ENCODE data around the gene NEK4. TPM values are rescaled to one million over a fixed set of nuclear protein-coding genes. Genes with fewer than 3 reads are reported as not detected.

NEK4 gene
- total RNA-seq, 1 experiment from 2014 or later: 14.6 TPM

DNA sequence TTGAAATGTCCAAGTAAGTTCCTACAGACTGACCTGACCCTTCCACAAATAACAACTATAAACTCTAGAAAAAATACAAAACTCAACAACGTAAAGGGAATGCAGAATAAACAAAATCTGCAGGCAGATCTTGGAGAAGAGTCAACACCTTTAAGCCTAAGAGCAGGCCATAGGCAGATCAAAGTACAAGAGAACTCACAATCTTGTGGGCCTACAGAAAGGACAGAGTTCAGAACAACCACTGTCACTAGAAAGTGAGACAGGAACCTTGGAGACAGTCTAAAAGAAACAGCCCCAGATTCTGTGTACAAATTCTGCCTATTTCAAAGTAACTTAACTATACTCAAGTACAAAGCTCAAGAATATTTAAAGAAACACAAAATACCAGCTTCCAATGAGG, 31.0 kb downstream of the NEK4 start:
- no peak for DNase-seq (ENCODE audit: low spot score)

DNA sequence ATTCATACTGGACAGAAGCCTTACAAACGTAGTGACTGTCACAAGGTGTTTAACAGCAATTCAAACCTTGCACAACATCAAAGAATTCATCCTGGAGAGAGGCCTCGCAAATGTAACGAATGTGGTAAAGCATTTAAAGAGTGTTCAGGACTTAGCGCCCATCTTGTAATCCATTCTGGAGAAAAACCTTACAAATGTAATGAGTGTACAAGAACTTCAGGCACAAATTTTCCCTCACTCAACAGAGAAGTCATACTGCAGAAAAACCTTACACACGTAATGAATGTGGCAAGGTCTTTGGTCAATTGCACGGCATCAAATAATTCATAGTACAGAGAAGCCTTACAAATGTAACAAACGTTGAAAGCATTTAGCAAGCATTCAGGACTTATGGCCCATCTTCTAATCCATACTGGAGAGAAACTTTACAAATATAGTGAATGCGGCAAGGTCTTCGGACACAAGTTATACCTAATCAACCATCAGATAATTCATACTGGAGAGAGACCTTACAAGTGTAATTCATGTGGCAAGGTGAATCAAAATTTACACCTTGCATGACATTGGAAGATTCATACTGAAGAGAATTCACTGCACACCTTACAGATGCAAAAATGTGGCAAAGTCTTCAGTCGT, 37.4 kb downstream of the NEK4 start:
- no peak for DNase-seq (ENCODE audit: low spot score)

DNA sequence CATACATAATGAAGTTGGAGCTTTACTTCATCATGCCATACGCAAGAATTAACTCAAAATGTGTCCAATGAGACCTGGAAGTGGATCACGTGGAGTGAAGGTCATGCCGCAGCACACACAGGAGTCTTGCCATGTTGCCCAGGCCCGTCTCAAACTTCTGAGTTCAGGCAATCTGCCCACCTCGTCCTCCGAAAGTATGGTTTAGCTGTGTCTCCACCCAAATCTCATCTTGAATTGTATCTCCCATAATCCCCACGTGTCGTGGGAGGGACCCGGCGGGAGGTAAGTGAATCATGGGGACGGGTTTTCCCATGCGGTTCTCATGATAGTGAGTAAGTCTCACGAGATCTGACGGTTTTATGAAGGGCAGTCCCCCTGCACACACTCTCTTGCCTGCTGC, 39.1 kb downstream of the NEK4 start:
- DNase-seq (ENCODE audit: low spot score): no peak

DNA sequence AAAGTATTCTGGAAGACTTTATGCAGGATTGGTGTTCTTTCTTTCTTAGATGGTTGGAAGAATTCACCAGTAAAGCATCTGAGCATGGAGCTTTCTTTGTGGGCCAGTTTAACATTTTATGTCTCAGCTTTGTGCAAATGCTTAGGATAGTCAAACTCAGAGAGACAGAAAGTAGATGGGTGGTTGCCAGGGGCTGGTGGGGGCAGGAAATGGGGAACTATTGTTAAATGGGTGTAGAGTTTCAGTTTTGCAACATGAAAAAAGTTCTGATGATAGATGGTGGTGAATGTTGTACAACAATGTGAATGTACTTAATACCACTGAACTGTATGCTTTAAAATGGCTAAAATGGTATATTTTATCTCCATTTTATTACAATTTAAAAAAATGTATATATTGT, 40.1 kb downstream of the NEK4 start:
- no peak for DNase-seq (ENCODE audit: low spot score)

DNA sequence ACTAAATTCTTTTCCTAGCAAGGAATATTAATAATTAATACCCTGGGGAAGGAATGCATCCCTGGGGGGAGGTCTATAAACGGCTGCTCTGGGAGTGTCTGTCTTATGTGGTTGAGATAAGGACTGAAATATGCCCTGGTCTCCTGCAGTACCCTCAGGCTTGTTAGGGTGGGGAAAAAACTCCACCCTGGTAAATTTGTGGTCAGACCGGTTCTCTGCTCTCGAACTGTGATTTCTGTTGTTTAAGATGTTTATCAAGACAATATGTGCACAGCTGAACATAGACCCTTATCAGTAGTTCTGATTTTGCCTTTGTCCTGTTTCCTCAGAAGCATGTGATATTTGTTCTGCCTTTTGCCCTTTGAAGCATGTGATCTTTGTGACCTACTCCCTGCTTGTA, 42.0 kb downstream of the NEK4 start:
- DNase-seq (ENCODE audit: low spot score): peak; percentile 7

DNA sequence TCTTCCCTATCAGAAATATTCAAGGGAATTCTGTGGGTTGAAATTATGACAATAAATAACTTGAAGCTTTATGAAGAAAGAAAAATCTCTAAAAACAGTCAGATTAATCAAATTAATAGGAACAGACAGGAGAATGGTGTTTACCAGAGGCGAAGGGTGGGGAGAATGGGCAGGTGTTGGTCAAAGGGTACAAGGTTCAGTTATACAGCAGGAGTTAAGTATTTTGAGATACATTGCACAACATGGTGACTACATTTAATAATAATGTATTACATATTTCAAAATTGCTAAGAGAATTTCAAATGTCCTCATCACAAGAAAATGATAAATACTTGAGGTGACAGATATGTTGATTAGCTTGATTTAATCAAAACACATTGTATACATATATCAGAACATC, 46.2 kb downstream of the NEK4 start:
- peak; percentile 3 for DNase-seq (ENCODE audit: low spot score)

DNA sequence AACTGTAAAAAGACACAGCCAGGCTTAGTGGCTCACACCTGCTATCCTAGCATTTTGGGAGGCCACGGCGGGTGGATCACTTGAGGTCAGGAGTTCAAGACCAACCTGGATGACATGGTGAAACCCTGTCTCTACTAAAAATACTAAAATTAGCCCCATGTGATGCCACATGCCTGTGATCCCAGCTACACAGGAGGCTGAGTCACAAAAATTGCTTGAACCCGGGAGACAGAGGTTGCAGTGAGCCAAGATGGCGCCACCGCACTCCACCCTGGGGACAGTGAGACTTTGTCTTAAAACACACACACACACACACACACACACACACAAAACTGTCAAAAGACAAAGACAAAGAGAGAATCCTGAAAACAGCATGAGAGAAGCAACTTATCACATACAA, 46.8 kb downstream of the NEK4 start:
- DNase-seq (ENCODE audit: low spot score): no peak

DNA sequence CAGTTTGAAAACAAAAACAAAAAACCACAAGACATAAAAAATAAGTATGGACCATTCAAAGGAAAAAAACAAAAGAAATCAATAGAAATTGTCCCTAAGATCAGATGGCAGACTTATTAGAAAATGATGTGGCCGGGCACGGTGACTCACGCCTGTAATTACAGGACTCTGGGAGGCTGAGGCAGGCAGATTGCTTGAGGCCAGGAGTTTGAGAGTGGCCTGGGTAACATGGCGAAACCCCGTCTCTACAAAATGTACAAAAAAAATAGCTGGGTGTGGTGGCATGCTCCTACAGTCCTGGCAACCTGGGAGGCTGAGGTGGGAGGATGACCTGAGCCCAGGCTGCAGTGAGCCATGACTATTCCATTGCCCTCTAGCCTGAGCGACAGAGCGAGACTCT, 48.2 kb downstream of the NEK4 start:
- no peak for DNase-seq (ENCODE audit: low spot score)

DNA sequence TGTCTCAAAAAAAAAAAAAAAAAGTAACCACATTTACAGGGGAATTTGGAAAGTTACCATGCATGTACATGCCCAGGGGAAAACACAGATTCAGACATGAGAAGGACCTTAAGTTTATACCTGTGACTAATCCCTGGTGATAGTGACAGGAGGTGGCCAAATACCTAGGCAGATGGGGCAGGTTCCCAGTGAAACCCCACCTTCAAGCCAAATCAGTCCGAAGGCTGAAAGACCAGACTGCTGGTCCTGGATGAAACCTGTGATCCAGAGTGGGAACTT, 49.1 kb downstream of the NEK4 start:
- no peak for DNase-seq (ENCODE audit: low spot score)

DNA sequence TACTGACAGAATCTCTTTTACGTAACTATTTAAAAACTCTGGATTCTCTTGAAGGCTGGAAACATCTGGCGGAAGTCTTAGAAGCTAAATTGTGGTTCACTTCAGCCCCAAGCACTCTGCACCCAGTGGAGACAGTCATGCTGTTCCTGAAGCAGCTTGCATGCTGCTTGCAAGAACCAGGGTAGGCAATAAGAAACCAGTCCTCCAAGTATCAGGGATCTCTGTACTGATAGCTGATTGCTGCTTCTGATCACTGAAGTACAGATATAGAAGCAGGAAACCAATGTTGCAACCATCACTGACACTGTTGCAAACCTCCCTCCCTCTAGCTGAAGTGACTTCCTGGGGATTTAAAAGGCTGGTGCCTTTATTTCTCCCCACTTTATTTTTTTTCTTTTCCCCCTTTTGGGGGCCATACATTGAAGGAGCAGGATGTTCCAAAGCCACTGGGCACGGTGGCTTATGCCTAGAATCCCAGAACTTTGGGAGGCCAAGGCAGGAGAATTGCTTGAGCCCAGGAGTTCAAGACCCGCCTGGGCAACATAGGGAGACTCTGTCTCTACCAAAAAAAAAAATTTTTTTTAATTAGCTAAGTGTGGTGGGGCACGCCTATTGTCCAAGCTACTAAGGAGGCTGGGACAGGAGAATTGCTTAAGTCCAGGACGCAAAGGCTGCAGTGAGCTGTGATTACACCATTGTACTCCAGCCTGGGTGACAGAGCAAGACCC, 49.6 kb downstream of the NEK4 start:
- no peak for DNase-seq (ENCODE audit: low spot score)

DNA sequence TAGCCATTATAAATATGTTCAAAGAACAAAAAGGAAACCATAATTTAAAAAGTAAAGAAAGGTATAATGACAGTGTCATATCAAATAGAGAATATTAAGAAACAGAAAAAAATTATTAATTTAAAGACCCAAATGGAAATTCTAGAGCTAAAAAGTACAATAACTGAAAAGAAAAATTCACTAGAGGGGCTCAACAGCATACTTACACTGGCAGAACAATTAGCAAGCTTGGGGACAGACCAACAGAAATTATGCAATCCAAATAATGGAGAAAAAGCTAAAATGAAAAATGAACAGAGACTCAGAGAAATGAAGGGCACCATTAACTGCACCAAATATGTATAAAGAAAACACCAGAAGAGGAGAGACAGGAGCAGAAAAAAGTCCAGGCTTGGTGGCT, 51.1 kb downstream of the NEK4 start:
- no peak for DNase-seq (ENCODE audit: low spot score)

DNA sequence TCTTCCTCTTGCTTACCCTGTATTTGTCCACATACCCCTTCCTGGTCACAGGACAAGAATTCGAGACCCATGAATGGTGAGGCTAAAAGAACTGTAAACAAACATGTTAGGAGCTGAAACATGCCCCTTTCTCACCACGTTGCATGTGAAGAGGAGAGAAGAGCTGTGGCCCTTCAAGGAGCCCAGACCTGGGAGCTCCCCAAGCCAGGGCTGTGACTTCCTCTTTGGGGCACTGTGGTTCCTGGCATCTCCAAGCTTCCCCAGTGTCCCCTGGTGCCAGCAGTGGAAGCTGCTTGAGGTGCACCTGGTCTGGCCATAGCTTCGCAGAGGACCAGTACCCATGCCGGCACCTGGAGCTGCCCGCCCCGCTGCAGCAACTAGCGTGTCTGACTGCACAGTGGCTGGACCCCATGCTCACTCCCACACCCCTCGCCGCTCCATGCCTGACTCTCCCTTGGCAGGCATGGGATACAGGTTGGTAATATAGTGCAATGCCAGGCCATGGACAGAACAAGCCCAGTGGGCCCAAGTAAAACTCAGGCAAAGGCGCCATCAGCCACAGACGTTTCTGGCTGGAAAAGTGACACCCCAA, 54.9 kb downstream of the NEK4 start:
- DNase-seq (ENCODE audit: low spot score): no peak

DNA sequence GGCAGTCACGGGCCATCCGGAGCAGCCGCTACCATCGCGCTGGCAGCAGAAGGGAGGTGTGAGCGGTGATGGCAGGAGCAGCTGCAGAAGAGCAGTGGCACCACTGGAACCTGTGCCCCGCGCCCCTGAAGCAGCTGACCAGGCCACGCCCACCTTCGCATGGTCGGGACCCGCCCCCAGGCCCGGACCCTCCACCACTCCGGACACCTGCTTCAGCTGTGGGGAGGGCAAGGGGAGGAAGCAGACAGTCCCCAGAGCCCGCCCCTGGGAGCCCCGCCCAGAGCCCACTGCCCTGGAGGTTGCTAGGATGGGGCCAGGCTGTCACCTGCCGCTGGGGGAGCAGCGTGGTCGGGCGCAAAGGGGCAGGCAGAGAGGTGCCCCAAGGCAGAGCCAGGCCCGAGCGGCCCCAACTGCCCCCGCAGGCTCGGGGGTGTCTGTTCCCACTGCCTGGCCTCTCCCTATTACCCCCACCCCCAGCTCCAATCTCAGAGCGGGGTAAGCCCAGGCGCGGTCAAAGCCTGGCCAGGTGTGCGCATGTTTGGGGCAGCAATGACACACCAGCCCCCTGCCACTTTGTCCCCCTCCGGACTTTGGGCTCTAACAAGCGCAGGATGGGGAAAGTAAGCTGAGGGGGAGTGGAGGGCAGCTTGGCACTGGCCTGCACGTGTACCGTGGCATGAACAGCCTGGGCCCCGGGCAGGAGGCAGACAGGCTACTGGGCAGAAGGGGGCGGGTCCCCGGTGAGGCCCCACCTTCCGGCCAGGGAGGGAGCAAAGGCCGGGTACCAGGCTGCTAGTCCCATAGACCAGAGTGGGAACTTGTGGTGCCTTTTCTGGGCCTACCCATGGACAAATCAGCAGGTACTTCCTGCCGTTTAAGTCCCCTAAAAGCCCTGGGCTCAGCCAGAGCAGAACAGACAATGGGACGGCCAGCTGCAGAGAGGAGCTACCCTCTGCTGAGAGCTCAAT, 56.1 kb downstream of the NEK4 start:
- no peak for DNase-seq (ENCODE audit: low spot score)

DNA sequence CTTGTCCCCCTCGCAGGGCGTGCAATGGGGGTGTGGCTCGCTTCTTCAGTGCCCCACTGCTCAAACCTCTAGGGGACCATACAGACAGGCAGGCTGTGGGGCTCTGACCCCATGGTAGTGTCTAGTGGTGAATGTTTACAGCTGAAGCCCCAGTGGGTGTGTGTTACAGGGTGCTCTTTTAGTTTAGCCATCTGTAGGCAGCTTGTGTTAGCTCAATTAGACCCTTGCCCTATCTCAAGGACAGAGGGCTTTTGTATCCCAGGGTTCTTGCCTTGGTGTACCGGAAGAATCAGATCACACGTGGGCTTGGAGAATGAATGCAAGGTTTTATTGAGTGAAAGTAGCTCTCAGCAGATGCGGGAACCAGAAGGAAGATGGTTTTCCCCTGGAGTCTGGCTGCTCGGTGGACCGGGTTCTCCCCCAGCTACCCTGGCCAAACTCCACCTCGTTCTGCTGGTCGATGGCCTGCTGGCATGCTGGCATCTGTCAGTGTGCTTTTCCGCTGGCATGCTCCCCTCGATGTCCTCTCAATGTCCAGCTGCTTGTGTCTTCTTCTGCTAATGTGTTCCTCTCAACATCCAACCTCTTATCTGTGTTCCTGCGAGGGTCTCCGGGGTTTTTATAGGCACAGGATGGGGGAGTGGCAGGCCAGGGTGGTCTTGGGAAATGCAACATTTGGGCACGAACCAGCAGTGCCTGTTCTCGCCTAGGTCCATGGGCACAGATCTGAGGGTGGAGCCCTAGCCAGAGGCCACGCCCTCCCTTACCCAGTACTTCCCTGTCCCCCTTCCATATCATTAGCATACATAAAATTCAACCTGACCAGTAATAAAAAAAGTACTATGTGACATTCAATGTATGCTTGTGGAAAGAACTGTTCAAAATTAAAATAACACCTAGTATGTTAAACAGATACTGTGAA, 58.2 kb downstream of the NEK4 start:
- no peak for DNase-seq (ENCODE audit: low spot score)

DNA sequence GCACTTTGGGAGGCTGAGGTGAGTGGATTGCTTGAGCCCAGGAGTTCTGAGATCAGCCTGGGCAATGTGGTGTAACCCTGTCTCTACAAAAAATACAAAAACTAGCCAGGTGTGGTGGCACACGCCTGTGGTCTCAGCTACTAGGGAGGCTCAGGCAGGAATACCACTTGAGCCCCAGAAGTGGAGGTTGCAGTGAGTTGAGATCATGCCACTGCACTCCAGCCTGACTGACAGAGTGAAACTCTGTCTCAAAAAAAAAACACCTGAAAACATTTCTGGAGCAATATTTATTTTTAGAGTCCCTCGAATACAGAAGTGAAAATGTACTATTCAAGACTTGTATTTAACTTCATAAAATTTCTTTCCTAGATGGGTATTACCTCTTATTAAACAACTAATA, 60.2 kb downstream of the NEK4 start:
- no peak for DNase-seq (ENCODE audit: low spot score)

DNA sequence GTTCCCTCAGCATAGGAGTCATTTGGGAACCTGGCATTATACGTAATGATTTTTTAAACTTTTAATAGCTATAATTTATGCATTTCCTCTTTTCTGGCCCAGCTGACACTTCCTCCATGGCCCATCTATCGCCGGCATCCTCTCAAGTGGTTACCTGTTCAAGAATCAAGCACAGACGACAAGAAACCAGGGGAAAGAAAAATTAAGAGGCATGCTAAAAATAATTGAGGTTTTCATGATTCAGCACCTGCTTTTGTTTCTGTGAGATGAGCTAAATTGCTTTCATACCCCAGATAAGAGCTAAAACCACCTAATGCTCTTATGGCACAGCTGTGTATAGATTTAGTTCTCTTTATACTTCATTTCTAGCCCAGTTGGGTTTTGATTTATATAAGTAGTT, 63.2 kb downstream of the NEK4 start:
- no peak for DNase-seq (ENCODE audit: low spot score)

DNA sequence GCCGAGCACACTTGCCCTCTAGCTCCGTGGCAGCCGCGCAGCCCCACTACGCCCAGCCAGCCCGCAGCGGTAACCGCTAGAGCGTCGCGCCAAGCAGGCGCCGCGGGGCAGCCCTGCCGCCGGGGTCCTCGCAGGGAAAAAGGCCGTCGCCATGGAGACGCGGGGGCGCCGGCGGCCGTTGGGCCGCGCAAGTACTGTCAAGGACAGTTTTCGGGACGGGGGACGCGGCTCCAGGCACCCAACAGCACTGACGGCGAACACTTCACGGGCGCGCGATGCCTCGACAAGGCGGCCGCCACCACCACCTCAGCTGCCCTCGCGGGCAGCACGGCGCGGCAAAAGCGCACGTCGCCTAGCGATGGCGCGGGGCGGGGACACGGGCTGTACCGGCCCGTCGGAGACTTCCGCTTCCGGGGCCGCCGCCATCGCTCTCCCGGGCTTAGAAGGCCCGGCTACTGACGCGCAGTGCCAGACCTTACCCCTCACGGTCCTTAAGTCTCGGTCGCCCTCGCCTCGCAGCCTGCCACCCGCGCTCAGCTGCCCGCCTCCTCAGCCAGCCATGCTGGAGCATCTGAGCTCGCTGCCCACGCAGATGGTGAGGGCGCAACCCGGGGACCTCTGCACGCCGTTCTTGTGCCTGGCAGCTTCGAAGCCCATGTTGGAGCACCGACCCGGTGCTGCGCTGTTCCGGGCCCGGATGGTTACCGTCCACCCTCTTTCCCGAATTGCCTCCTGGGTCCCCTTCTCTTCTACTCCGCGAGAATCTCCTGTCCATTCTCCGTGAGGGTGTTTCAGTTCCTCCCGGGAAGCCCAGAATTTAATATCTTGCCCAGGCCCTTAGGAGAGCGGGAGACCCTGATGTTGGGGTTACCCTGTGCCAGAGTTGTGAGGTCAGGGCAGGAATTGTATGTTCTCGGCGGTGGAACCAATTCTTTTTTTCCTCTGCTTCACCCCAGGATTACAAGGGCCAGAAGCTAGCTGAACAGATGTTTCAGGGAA, 64.8 kb downstream of the NEK4 start, which contains the start of the genes GLT8D1 and SPCS1:
Gene GLT8D1 (minus strand): TSS at position 104 of the 999 bp plus-strand sequence. CDS start 5,331 bp downstream, outside the sequence.
Gene SPCS1 (plus strand): TSS at position 419 of the 999 bp plus-strand sequence. CDS start 141 bp downstream, at position 560.
- peak; percentile 82 for DNase-seq (ENCODE audit: low spot score)

DNA sequence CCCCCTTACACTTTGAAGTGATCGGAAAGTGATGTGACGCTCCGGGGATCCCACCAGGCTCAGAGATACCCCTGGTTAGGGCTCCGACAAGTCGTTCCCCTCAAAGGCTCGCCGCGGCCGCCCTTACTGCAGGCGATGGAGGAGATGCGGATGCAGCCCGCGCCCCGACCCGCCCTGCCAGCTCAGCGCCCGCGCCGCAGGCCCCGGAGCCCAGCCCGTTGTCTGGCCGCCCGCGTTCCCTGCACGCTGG, 65.4 kb downstream of the NEK4 start:
- no peak for DNase-seq (ENCODE audit: low spot score)

DNA sequence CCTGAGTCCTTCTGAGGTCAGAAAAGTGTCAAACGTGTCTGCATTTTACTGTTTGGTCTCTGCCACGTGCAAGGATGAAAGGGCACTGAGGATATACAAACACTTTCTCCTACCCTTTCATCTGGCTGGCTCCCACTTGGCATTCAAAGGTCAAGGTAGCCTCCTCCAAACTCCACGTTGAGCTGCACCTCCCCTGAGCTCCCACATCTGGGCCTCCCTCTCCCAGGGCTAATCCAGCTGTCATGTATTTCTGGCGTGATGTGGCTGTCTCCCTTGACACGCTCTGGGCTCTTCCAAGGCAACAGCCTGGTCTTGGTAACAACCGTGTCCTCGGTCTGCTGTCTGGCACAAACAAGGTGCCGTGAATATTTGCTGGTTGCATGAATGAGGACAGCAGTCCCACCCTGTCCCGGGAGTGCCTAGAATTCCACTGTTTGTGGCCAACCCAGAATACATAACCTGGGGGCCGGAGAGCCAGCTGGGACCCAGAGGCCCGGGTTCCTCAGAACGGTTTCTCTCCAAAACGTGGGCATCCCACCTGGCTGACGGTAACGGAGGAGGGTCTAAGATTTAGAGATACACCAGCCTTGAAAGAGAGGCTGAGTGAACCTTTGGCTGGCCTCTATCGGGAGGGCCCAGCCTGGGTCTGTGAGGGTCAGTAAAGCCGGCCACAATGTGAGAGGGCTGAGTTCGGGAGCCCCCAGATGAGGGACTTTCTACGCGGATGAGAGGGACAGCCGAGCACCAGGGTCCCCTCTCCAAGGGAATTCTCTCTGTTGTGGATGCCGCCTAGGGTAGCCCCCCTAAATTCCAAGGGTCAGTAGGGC, 65.9 kb downstream of the NEK4 start:
- DNase-seq (ENCODE audit: low spot score): peak; percentile 44
